ENCODE results near the gene AGBL4.

AGBL4 gene

DNA sequence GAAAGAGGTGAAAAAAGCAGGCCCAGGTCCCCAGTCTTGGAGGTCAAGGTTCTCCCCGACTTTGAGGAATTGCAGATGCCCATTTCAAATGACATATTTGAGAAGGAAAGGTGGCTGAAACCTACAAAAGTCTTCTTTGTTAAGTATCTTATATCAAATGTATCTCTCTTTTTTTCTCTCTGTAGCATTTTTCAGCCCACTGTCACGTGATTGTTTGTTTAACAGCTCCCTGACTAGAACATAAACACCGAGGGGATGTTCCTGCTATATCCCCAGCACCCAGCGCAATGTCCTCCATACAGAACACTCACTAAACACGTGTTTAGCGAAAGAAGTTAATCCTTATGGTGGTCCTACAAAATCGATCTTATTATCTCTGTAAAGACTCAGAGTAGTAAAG is 1274.7 kb downstream of the AGBL4 start:
- no peak for DNase-seq

DNA sequence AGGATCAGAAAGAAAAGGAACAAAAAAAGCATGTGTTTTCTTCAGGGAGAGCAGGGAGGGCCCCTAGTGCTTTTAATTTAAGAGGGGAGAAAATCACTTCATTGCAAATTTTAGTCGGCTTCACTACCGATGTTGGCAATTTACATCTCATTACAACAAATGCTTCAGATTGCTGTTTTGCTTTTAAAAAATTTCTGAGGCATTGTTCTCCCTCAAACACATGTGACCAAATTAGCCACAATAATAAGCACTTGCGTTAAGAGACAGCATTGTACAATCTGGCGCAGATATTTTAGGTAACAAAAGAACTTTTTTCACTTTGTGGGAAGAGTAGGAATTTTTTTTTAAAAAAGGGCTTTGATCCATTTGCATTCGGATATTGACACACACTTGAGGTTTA is 1276.8 kb downstream of the AGBL4 start:
- DNase-seq, result no peak

DNA sequence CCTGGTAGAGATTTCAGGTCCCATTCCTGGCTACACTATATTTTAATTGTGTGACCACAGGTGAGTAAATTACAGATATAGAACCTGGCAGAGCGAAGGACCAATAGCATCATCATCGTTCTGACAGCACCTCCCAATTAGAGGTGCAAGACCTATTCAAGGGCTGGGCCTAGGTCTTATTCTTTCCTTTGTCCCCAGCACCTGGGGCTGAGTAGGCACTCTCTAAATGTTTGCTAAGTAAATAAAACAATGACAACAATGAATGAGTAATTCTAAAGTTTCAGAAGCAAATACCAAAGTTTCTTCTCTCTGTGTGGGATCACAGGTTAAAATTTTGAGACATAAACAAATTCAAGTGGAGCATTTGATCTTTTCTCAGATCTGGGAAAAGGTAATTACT is 1279.7 kb downstream of the AGBL4 start:
- no peak for DNase-seq

DNA sequence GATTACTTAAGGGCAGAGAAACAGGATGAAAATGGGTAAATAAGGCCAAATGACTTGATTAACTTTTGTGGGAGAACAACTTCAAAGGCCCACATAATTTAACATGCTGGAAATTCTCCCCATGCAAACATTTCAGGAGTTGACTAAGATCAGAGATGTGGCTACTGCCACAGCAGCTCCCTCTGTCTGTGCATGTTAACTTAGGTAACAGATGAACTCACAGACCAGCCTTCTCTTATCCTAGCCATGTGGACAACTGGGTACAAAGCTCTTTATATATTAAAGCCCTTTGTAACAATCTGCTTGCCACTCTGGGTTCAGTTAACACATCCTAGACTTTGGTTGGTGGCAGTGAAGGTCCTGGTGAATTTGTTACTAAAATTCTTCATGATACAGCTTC is 1280.3 kb downstream of the AGBL4 start:
- DNase-seq, result no peak

DNA sequence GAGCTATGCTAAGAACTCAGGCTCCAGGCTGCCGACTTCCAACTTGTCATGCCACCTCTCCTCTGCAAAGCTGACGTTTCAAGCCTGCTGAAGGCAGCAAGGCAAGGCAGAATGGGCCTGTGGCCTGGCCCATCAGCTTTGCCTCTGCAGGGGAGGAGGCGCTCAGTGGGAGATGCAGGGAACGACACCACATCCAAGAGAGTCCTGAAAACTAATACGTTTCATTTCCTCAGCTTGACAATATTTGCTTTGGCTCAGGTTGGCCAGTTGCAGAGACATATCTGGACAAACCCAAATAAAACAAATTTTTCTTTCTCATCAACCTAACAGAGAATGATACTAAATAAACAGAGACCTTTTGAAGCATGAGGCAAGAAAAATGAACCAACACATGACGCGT is 1282.4 kb downstream of the AGBL4 start:
- DNase-seq, result no peak

DNA sequence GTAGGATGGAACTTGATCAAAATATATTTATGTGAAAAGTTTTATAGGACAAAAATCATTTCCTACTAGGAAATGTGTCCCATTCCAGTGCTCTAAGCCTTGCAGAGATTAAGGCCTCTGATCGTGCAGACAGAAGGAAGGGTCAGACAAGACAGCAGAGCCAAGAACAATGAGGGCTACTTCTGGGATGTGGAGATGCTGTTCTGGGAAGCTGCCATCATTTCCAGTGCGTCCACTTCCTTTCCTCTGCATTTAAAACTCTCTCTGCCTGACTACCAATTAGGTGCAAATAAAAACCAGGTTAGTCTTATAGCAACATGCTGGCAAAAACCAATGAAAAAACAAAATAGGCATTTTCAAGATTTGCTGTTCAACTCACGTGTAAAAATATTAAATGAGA is 1283.1 kb downstream of the AGBL4 start:
- DNase-seq, result no peak

DNA sequence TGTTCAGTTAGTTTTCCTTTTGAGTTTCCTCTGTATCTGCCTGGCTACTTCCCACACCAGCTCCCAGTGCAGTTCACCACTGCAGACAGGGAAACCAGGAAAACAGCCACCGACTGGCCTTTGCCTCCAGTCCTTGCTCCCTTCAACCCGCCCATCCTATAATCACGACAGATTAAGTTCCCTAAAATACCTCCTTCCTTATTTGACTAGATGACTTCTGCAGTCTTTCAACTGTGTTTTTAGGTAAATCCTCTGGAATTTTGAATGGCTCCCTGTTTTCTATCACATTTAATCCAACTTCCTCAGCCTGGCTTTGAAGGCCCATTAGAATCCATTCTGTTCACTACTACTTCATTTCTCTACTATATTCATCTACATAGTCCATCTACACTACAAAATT is 1284.7 kb downstream of the AGBL4 start:
- no peak for DNase-seq

DNA sequence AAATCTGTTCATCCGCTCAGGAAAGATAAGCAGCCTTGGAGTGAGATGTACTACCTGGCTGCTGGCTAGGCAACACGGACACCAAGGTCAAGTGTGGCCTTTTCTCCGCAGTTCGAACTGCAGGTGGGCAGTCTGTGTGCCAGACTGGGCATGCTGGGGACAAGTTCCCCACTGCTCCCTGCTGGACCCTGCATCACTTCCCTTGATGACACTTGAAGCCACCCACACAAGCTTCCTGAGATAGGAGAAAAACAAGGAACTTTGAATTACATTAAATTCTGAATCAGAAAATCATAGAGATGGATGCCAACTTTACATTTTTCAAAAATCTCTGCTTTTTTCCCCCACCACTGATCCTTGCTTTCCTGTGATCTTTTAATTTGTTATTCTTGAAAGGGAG is 1285.4 kb downstream of the AGBL4 start:
- no peak for DNase-seq

DNA sequence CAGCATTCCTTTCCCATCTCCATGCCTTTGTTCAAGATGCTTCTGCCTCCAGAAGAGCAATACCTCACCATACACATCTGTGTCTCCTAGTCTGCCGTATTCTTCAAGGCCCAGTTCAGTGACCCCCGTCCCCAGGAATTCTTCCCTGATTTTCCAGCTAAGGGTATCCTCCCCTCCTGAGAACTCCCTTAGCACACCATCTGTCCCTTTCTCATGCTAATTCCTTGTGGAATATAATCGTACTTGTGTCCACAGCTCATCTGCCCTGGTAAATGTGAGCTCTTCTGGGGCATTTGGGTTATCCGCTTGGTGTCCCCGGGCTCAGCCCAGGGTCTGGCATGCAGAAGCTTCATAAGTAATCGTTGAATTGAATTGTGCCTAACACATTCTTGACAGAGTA is 1288.0 kb downstream of the AGBL4 start:
- no peak for DNase-seq

DNA sequence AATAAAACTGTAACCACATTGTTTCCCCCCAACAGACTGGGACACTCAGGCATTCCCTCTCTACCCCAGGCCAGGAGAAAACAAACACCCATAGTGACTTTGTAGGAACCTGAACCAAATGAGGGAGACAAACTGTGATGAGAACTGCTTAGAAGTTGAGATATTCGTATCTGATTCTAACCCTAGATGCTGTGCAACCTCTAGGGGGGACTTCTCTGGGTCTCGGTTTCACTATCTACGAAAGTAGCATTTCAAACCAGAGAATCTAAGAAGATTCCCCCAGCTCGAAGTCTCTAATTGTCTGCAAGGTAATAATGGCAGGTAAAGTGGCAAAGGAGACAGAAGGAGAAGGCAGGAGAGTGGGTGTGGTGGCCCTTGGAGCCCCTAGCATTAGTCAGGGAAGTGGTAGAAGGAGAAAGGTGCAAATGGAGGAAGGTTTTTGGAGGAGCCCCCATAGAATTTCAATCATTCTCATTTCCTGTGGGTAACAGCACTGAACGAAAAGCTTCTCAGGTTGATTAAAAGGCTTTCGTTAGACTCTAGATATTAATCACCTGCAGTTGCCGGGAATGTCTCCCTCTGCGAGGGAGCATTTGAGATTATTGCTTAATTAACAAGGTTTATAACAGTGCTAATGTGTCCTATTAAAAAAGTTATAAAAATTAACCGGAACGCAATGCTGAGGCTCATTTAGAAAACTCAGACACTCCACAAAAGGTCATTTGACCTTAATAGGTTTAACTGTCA is 1293.4 kb downstream of the AGBL4 start:
- DNase-seq, result no peak

DNA sequence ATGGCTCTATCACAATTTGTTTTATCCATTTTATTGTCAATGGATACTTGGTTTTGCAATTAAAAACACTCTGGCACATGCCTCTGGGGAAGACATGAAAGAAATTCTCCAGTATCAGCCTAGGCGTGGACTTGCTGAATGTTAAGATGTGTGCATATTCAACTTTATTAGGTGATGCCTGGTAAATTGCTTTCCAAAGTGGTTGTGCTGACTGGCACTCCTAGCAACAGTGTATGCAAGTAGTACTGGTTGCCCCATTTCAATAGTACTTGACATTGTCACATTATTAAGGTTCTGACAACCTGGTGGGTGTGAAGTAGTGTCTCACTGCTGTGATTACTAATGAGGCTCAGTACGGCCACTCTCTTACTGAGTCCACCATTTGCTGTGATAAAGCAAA is 1295.2 kb downstream of the AGBL4 start:
- DNase-seq, result no peak

DNA sequence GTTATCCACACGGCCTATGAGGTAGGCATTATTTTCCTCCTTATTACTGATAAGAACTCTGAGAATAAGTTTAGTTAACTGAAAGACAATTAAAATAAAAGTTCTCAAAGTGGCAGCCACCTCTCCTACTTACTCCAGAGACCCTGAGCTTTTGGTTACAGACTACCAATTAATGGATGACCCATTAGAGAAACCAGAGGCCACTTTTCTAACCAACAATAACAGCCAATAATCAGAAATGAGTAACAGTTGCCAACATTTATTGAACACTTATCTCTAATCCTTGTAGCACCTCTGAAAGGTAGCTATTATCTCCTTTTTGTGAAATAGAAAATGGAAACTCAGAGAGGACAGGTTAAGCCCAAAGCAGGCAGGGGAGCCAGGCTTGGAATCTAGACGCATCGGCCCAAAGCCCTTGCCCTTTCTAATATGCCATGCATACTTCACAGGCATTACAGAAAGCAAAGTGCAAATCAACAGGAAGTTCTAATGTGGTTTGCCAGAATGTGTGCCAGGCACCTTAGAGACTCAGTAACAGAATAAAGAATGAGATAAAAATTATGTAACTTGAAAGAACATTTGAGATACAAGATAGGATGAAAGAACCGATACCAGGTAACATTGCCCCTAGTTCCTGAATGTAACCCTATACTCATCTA is 1297.1 kb downstream of the AGBL4 start:
- no peak for DNase-seq

DNA sequence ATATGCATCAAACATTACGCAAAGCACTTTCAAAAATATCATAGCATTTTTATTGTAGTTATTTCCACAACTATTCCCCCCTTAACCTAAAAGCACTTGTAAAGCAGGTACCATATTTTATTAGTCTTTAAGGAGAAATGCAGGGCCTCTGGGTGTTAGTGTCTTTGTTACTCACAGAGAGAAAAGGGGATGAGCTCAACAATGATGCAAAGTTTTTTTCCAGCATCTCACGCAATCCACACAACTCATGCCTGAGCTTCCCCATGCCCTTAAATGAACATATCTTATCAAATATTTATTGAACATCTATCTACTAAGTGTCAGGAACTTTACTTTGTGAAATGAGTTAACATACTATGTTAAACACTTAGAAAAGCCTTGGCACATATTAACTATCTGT is 1297.6 kb downstream of the AGBL4 start:
- no peak for DNase-seq

DNA sequence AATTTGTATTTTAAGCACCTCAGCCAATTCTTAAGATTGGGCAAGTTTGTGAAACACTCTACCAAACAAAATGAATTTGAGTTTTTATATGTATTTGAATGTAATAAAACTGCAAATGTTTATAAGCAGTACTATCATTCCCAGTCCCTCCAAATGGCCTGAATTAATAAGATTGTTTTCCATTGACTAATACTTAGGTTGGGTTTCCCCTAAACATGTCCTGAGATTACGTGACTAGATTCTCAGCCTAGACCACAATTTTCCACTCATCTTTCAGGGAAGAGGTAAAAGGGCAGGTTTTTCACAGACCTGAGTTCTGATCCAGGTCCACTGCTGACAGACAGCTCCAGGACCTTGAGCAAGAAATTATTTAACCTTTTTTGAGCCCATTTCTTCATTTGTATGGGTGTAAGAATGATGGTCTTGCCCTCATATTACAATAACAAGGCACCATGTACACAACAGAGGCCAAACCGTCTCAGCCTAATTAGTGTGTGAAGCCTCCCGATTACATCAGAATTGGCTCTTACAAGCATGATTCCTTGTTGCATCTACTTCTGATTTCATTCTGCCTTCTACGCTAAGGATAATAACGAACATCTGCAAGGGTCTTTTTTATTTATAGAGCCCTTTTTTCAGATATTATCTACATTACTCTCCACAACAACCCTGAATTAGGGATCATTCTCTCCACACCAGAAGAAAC is 1298.3 kb downstream of the AGBL4 start:
- DNase-seq, result no peak

DNA sequence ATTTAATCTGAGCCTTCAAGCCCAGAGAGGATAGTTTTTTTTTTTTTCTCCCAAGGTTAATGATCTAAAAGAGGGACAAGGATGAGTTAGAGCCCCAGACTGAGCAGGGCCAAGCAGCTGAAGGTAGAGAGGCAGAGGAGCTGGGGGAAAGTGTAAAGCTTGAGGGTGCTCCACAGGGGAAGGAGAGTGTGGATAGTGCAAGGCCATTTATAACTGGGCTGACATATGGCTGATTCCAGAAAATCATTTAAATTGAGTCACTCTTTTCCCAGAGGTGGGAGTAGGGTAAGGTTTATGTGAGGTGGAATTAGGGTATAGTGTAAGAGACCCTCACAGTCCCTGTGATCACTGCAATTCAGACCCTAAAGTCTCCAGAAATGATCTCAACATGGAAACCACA is 1302.8 kb downstream of the AGBL4 start:
- no peak for DNase-seq

DNA sequence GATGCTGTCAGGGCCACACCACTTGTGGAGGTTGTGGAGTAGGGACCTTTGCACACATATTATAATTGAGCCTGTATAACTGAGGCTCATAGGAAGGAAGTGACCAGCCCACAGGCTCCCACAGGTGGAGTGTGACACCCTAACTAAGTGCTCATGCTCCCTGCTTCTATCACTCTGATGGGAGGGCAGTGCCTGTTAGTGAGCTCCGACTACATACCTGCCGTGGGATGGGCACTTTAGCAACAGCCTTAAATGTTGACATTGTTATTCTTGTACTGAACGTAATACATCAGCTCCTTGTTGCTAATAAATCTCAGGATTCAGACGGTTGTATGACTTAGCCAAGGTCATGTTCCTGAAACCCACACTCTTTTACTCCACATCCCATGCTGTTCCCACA is 1305.0 kb downstream of the AGBL4 start:
- DNase-seq, result no peak

DNA sequence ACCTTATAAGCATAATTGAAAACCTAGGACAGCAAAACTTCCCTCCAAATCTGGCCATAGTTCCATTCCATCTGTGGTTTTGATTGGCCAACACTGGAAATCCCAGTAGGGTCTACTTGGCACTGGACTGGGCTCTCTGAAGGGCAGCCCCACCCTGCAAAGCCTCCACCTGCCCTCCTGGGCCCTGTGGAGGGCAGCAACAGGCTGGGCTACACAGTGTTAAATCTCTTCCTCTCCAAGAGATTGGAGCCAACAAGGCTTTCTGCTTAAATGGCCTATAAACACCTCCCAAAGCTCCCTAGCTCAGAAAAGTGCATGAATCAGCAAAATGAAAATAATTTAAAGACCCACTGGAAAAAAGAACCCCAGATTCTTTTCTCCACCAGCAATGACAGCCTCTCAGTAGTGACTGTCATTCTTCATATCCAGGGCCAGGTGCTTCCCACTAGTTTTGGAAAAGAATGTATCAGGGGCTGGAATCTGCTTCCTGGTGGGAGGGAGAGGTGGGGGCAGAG is 1305.6 kb downstream of the AGBL4 start:
- no peak for DNase-seq

DNA sequence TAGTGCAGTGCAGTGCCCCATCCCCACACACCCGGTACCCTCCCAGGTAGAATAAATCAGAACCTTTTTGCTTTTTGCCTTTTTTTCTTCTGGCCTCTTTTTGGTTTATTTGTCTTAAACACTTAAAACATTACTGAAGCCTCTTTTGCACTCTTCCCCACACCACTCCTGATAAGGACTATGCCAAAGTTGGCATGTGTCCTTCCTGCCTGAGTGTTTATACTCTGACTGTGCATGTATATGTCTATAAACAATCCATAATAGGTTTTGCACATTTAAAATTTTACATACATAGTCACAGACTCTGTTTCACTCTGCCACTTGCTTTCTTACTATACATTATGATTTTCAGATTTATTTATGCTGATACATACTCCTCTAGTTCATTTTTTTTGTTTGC is 1306.7 kb downstream of the AGBL4 start:
- no peak for DNase-seq

DNA sequence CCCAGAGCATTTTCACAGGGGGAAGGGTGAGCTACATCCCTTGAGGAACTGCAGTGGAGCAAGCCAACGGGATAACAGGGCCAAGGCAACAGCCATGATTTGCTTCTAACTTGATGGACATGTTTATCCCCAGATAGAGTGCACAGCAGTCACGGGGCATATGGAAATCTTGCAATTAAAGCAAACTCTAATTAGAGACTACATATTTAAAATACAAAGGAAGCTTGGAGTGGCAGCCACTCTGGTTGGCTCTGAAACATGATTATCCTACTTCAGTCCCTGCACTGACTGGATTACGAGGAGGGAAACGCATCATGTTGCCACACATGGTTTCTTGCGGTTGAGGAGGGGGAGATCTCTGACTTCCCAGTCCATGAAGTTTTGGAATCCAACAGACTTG is 1307.8 kb downstream of the AGBL4 start:
- no peak for DNase-seq

DNA sequence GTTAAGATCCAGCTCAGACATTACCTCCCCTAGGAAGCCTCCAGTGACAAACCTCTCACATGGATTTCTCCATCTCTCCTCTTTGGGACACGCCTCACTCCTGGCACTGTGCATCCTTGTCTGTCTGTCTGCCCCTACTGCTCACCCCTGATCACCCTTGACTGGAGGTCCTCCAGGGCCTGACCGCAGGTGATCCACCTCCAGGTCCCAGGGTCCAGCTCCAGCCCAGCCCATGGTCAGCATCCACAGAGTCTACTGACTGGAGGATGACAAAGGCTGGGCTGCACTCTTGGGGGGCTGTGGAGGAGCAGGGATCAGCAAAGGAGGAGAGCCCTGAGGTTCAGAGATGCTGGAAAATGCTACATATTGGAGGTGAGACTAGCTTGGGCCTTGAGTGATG is 1312.8 kb downstream of the AGBL4 start:
- DNase-seq, result no peak

DNA sequence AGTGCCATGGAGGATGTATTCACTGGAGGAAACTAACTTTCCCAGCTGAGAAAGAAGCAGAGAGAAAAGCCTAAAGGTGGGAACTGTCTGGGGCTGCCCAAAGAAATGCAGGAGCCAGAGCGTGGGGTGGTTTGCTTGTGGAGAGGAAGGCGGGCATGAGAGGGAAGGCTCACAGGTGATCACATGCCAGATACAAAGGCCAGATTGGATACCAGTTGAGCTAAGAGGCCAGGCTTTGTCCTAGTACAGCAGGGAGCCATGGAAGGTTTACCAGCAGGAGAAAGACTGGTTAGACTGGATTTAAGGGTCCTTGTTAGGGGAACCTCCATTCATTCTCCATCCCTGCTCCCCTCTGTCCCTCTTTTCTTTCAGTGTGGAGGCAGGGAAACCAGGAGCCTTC is 1313.4 kb downstream of the AGBL4 start:
- no peak for DNase-seq

DNA sequence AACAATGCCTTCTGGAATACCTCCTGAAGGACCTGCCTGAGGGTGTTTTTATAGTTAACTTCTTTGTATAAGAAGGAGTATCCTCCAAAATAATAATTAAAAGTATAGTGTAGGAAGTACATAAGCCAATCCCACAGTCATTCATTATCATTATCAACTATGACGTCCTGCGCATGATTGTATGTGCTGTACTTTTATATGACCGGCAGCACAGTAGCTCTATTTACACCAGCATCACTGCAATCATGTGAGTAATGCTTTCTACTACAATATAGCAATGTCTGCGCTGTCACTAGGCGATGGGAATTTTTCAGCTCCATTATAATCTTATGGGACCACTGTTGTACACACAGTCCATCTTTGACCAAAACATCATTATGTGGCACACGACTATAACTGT is 1319.0 kb downstream of the AGBL4 start:
- no peak for DNase-seq

DNA sequence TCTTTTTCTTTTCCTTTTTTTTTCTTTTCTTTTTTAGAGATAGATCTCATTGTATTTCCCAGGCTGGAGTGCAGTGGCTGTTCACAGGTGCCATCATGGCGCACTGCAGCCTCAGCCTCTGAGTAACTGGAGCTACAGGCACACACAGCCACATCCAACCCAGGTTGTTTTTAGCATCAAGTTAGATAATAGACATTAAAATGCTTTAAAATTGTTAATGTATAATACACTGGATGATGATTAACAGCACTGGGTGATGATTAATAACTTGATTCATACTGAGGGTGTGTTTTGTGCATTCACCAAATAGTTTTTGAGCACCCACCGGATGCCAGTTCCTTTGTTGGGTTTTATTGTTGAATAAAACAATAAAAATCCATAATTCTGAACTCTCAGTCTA is 1322.3 kb downstream of the AGBL4 start:
- DNase-seq, result no peak

DNA sequence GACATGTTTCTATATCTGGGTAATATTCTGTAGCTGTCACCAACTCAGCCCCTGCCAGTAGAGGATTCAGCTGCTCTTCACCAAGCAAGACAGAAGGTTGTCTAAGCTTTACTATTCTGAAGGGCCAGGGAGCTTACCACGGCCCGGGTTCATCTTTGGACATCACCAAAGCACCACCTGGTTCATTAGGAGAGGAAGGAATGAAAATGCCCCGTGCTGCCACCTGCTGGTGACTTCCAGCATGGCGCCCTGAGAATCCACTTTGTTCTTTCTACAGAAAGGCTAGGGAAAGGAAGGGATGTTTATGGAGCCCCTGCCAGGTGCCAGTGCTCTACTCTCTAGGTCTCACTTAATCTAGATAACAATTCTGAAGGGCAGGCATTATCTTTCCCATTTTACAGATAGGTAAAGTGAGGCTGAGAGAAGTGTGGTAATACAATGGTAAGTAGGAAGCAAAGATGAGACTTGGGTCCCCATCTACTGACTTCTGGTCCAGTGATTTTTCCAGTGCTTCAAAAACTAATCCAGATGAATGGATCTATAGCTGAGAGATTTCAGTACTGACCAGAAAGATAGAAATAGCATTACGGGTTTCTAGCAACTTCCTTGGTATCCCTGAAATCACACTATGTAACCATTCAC is 1326.6 kb downstream of the AGBL4 start:
- peak; percentile 62 for DNase-seq
